ENCODE results near the gene HSPA4. TPM values are rescaled to one million over a fixed set of nuclear protein-coding genes. Genes with fewer than 3 reads are reported as not detected.
"Not testable (repeated sequence)": the region's sequence is repeated elsewhere in the genome, so short reads cannot be mapped to it uniquely, and the experiment has no call there.

The HSPA4 gene
- total RNA-seq, 2 donors from 2014 or later: 55.3 to 59.0 TPM

- H3K36me3 ChIP-seq: no peaks in the 10 kb centered on the region
- no peak for DNase-seq (ENCODE audit: low spot score)
- H3K9me3 ChIP-seq: no peaks in the 10 kb centered on the region
- H3K27me3 ChIP-seq (replicated peaks; ENCODE audit: insufficient read depth): no peaks in the 10 kb centered on the region
- TF ChIP-seq CTCF (IDR thresholded peaks at IDR 0.05): no peak
- peak overlapping the region in 1 of 2 donors; percentile 97 for H3K27ac ChIP-seq
- peaks cover 0 to 30% of the 10 kb centered on the region in 2 donors for H3K4me1 ChIP-seq (ENCODE audit: control insufficient read depth in 1 of 2, low read depth in 2 of 2)
- no peak for ATAC-seq (ENCODE audit: insufficient number of reproducible peaks, low FRiP score, low read depth)
- no peak overlapping the region for H3K4me3 ChIP-seq
Measured at GRCh38 chr5:133041910-133042309, 9.9 kb upstream of the HSPA4 start.

- H3K27ac ChIP-seq: peak overlapping the region; percentile 97 to 99
- DNase-seq (ENCODE audit: low spot score); H3K27me3 ChIP-seq (replicated peaks; ENCODE audit: insufficient read depth); H3K4me3 ChIP-seq; H3K36me3 ChIP-seq; H3K9me3 ChIP-seq; ATAC-seq (ENCODE audit: insufficient number of reproducible peaks, low FRiP score, low read depth): not testable (repeated sequence)
- H3K4me1 ChIP-seq (ENCODE audit: control insufficient read depth in 1 of 2, low read depth in 2 of 2): peaks cover 24 to 72% of the 10 kb centered on the region in 2 donors
Measured at GRCh38 chr5:133046560-133046959, 5.3 kb upstream of the HSPA4 start.

- ATAC-seq (ENCODE audit: insufficient number of reproducible peaks, low FRiP score, low read depth) (no peak), DNase-seq (ENCODE audit: low spot score) (no peak)
- Histone ChIP-seq H3K4me1 (ENCODE audit: control insufficient read depth in 1 of 2, low read depth in 2 of 2) (peaks cover 24 to 72% of the 10 kb centered on the region in 2 donors), H3K36me3 (no peaks in the 10 kb centered on the region), H3K27me3 (replicated peaks; ENCODE audit: insufficient read depth) (no peaks in the 10 kb centered on the region), H3K27ac (peak overlapping the region; percentile 97 to 99), H3K4me3 (no peak overlapping the region), H3K9me3 (no peaks in the 10 kb centered on the region)
- TF ChIP-seq CTCF (IDR thresholded peaks at IDR 0.05): no peak
Measured at GRCh38 chr5:133047404-133047803, 4.4 kb upstream of the HSPA4 start.

- no peak for TF ChIP-seq CTCF (IDR thresholded peaks at IDR 0.05)
- Histone ChIP-seq H3K36me3 (no peaks in the 10 kb centered on the region), H3K4me1 (ENCODE audit: control insufficient read depth in 1 of 2, low read depth in 2 of 2) (peaks cover 31 to 78% of the 10 kb centered on the region in 2 donors), H3K9me3 (no peaks in the 10 kb centered on the region), H3K27ac (peak overlapping the region; percentile 97 to 99), H3K4me3 (peak overlapping the region; percentile 57), H3K27me3 (replicated peaks; ENCODE audit: insufficient read depth) (no peaks in the 10 kb centered on the region)
- ATAC-seq (ENCODE audit: insufficient number of reproducible peaks, low FRiP score, low read depth): no peak
- DNase-seq (ENCODE audit: low spot score): no peak
Measured at GRCh38 chr5:133048993-133049725, 2.7 kb upstream of the HSPA4 start.

- no peak for ATAC-seq (ENCODE audit: insufficient number of reproducible peaks, low FRiP score, low read depth)
- H3K4me1 ChIP-seq (ENCODE audit: control insufficient read depth in 1 of 2, low read depth in 2 of 2): peaks cover 31 to 78% of the 10 kb centered on the region in 2 donors
- H3K4me3 ChIP-seq: peak overlapping the region; percentile 2
- H3K27ac ChIP-seq: peak overlapping the region; percentile 97 to 99
- TF ChIP-seq CTCF (IDR thresholded peaks at IDR 0.05): no peak
- no peaks in the 10 kb centered on the region for H3K9me3 ChIP-seq
- H3K36me3 ChIP-seq: no peaks in the 10 kb centered on the region
- no peak for DNase-seq (ENCODE audit: low spot score)
- H3K27me3 ChIP-seq (replicated peaks; ENCODE audit: insufficient read depth): no peaks in the 10 kb centered on the region
Measured at GRCh38 chr5:133049726-133050048, 2.1 kb upstream of the HSPA4 start.

- no peaks in the 10 kb centered on the region for H3K9me3 ChIP-seq
- H3K27me3 ChIP-seq (replicated peaks; ENCODE audit: insufficient read depth): no peaks in the 10 kb centered on the region
- no peak for TF ChIP-seq CTCF (IDR thresholded peaks at IDR 0.05)
- peak overlapping the region; percentile 90 for H3K4me3 ChIP-seq
- no peaks in the 10 kb centered on the region for H3K36me3 ChIP-seq
- ATAC-seq (ENCODE audit: insufficient number of reproducible peaks, low FRiP score, low read depth): no peak
- peak overlapping the region; percentile 97 to 99 for H3K27ac ChIP-seq
- no peak for DNase-seq (ENCODE audit: low spot score)
- H3K4me1 ChIP-seq (ENCODE audit: control insufficient read depth in 1 of 2, low read depth in 2 of 2): peaks cover 31 to 78% of the 10 kb centered on the region in 2 donors
Measured at GRCh38 chr5:133050521-133050920, 1.3 kb upstream of the HSPA4 start.
